Cerebellar nuclear complex (tissue), 1 donor: ENCODE data around the gene SNX5.
A peak's percentile ranks its signal among the peaks of the same experiment; 100 is the strongest.

Experiments used
- DNase-seq, 2 experiments: peaks; one replicate each; lab custom pipeline; 2025; lab: John Stamatoyannopoulos, UW

SNX5 gene

GRCh38 chr20:17940224-17940971 lies 28.2 kb downstream of the SNX5 start:
- DNase-seq: no peak

- no peak for DNase-seq
These were observed 28.9 kb downstream of the SNX5 start for GRCh38 chr20:17939622-17940223.

- peak in 1 of 2 experiments; percentile 26 for DNase-seq
These were observed 29.5 kb downstream of the SNX5 start for GRCh38 chr20:17938871-17939619.

- no peak for DNase-seq
These were observed 31.5 kb downstream of the SNX5 start for GRCh38 chr20:17936761-17937732.

GRCh38 chr20:17936286-17936760 lies 32.3 kb downstream of the SNX5 start:
- no peak for DNase-seq

GRCh38 chr20:17935761-17936160 lies 32.8 kb downstream of the SNX5 start:
- no peak for DNase-seq

- DNase-seq: no peak
These were observed 33.4 kb downstream of the SNX5 start for GRCh38 chr20:17935186-17935585.

GRCh38 chr20:17934141-17934862 lies 34.3 kb downstream of the SNX5 start:
- no peak for DNase-seq

- DNase-seq: no peak
These were observed 34.9 kb downstream of the SNX5 start for GRCh38 chr20:17933711-17934110.

GRCh38 chr20:17933121-17933520 lies 35.5 kb downstream of the SNX5 start:
- DNase-seq: no peak

GRCh38 chr20:17932396-17932795 lies 36.2 kb downstream of the SNX5 start:
- DNase-seq: no peak

GRCh38 chr20:17931513-17931912 lies 37.1 kb downstream of the SNX5 start:
- DNase-seq: no peak

- DNase-seq: no peak
These were observed 39.8 kb downstream of the SNX5 start for GRCh38 chr20:17928633-17929311.

GRCh38 chr20:17928211-17928611 lies 40.4 kb downstream of the SNX5 start:
- DNase-seq: no peak

GRCh38 chr20:17925940-17926300 lies 42.7 kb downstream of the SNX5 start:
- DNase-seq: no peak

- no peak for DNase-seq
These were observed 43.3 kb downstream of the SNX5 start for GRCh38 chr20:17925141-17925939.

GRCh38 chr20:17921774-17922173 lies 46.8 kb downstream of the SNX5 start:
- DNase-seq: no peak

GRCh38 chr20:17919149-17919548 lies 49.4 kb downstream of the SNX5 start:
- DNase-seq: no peak

GRCh38 chr20:17917832-17918618 lies 50.6 kb downstream of the SNX5 start:
- no peak for DNase-seq
